Stomach (tissue), 4 donors: ENCODE results near the gene TMEM181.

Experiments used
- EP300 ChIP-seq: sonication (generic); formaldehyde crosslinking; IDR thresholded peaks from one replicate; pipeline ENCODE4 v1.6.1; 2017; ENCODE audit warnings: antibody characterized with exemption
- POLR2A ChIP-seq, 4 donors: fragments of 450-650 bp; IDR thresholded peaks; one replicate each; pipeline ENCODE4 v1.6.1; 2016; ENCODE audit warnings: antibody characterized with exemption in 4 of 4, control low read depth in 2 of 4, mild to moderate bottlenecking in 1 of 4, moderate library complexity in 1 of 4
- POLR2AphosphoS5 ChIP-seq, 3 donors: sonication (generic); formaldehyde crosslinking; IDR thresholded peaks; one replicate each; pipeline ENCODE4 v1.6.1; 2016; ENCODE audit warnings: antibody characterized with exemption in 3 of 3
- TF ChIP-seq, protein P1 (sequence below), 7 experiments: fragments of 450-650 bp in 4 of 7; fragments of 200-600 bp in 3 of 7; sonication (generic) in 3 of 7; IDR thresholded peaks; one replicate each; pipeline ENCODE4 v1.5.1; 2016 to 2019; ENCODE audit warnings: antibody characterized with exemption in 7 of 7, control low read depth in 2 of 7, mild to moderate bottlenecking in 1 of 7

DNA sequence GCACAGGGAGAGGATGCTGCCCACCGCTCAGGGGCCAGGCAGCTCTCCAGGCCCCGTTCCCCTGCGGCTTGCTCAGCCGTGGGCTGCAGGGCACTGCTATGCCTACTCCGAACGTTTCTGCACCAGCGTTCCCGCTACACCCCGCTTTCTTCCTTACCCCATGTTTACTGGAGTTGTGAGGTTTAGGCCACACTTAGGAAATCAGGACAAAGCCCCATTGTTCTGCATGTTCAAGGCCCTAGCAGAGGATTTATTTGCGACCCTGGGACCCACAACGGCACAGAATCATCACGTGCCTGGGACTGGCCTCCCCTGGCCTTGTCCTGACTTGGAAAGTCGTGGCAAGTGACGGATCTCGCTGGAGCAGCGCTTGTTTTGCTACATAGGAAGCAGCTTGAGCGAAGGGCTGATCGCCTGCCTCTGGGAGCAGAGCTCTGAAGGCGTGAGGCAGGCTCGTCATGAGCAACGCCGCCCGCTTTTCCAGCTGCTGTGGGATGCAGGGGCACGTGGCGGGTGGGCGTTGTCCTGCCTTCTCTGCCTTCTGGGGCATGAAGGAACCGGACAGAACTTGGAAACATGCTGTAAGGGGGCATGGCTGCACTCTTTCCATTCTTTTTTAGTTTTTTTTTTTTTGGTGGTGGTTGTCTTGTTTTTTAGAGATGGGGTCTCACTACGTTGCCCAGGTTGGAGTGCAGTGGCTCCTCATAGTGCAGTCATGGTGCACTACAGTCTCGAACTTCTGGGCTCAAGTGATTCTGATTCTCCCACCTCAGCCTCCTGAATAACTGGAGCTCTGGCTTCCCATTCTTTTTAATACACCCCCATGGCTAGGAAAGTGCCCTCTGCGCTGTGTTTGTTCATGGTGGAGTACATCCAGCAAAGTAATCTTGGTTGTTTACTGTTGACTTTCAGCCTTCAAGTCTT lies 14.6 kb upstream of the TMEM181 start:
- TF ChIP-seq POLR2AphosphoS5 (IDR thresholded peaks at IDR 0.05) = no peak
- TF ChIP-seq, protein P1, sequence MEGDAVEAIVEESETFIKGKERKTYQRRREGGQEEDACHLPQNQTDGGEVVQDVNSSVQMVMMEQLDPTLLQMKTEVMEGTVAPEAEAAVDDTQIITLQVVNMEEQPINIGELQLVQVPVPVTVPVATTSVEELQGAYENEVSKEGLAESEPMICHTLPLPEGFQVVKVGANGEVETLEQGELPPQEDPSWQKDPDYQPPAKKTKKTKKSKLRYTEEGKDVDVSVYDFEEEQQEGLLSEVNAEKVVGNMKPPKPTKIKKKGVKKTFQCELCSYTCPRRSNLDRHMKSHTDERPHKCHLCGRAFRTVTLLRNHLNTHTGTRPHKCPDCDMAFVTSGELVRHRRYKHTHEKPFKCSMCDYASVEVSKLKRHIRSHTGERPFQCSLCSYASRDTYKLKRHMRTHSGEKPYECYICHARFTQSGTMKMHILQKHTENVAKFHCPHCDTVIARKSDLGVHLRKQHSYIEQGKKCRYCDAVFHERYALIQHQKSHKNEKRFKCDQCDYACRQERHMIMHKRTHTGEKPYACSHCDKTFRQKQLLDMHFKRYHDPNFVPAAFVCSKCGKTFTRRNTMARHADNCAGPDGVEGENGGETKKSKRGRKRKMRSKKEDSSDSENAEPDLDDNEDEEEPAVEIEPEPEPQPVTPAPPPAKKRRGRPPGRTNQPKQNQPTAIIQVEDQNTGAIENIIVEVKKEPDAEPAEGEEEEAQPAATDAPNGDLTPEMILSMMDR (IDR thresholded peaks at IDR 0.05) = no peak
- no peak for TF ChIP-seq POLR2A (IDR thresholded peaks at IDR 0.05)
- no peak for TF ChIP-seq EP300
